Hepatocyte (in vitro differentiated cells): ENCODE results near the gene TANC1. TPM values are rescaled to one million over a fixed set of nuclear protein-coding genes. Genes with fewer than 3 reads are reported as not detected.

ENCODE experiments used
- DNase-seq: peaks from one replicate; pipeline ENCODE4 v3.0.0-alpha.2; 2016; ENCODE audit warnings: low spot score
- H2AFZ ChIP-seq: fragments of 200-600 bp; sonication (generic); 2 replicates; pipeline ENCODE4 v1.6.0; 2016; ENCODE audit warnings: antibody characterized with exemption, mild to moderate bottlenecking
- H3K27ac ChIP-seq: fragments of 200-600 bp; sonication (generic); 2 replicates; pipeline ENCODE4 v1.5.1; 2016; ENCODE audit warnings: mild to moderate bottlenecking
- H3K27me3 ChIP-seq: fragments of 200-600 bp; sonication (generic); 2 replicates; pipeline ENCODE4 v1.6.1; 2016
- H3K36me3 ChIP-seq: fragments of 200-600 bp; sonication (generic); replicated peaks from 2 replicates; pipeline ENCODE4 v1.5.1; 2016; ENCODE audit warnings: low read depth; ENCODE audit not compliant: insufficient read depth
- H3K4me1 ChIP-seq: fragments of 200-600 bp; sonication (generic); 2 replicates; pipeline ENCODE4 v1.5.1; 2016; ENCODE audit warnings: mild to moderate bottlenecking, moderate library complexity; ENCODE audit not compliant: insufficient read depth
- H3K4me2 ChIP-seq: fragments of 200-600 bp; sonication (generic); 2 replicates; pipeline ENCODE4 v1.6.0; 2016
- H3K4me3 ChIP-seq: fragments of 200-600 bp; sonication (generic); 2 replicates; pipeline ENCODE4 v1.5.1; 2016; ENCODE audit warnings: mild to moderate bottlenecking
- H3K79me2 ChIP-seq: fragments of 200-600 bp; sonication (generic); 2 replicates; pipeline ENCODE4 v1.6.0; 2017; ENCODE audit warnings: mild to moderate bottlenecking
- H3K9me2 ChIP-seq: fragments of 200-600 bp; sonication (generic); replicated peaks from 2 replicates; pipeline ENCODE4 v1.6.0; 2017; ENCODE audit warnings: mild to moderate bottlenecking; ENCODE audit not compliant: insufficient read depth
- H3K9me3 ChIP-seq: fragments of 200-600 bp; sonication (generic); 2 replicates; pipeline ENCODE4 v1.5.1; 2016; ENCODE audit warnings: low read depth, mild to moderate bottlenecking
- H4K20me1 ChIP-seq: fragments of 200-600 bp; sonication (generic); 2 replicates; pipeline ENCODE4 v1.6.0; 2016; ENCODE audit warnings: mild to moderate bottlenecking; ENCODE audit not compliant: insufficient read depth, poor library complexity, severe bottlenecking
- CTCF ChIP-seq: fragments of 200-600 bp; sonication (generic); IDR thresholded peaks from 2 replicates; pipeline ENCODE4 v1.5.1; 2016; ENCODE audit warnings: antibody characterized with exemption, mild to moderate bottlenecking; ENCODE audit not compliant: poor library complexity
- EZH2 ChIP-seq: fragments of 200-600 bp; sonication (generic); IDR thresholded peaks from 2 replicates; pipeline ENCODE4 v1.6.1; 2016; ENCODE audit warnings: antibody characterized with exemption, mild to moderate bottlenecking, borderline replicate concordance
- EZH2phosphoT487 ChIP-seq: fragments of 200-600 bp; sonication (generic); IDR thresholded peaks from one replicate; pipeline ENCODE4 v1.6.1; 2018; ENCODE audit warnings: antibody characterized with exemption, mild to moderate bottlenecking, low read depth, moderate library complexity; ENCODE audit not compliant: unreplicated experiment, severe bottlenecking
- WGBS: methylation state at CpG from one replicate; pipeline ENCODE4 v1.1.6; 2016; ENCODE audit warnings: low lambda C conversion rate; ENCODE audit errors: missing lambda C conversion rate; 5-methylcytosine and 5-hydroxymethylcytosine counted together
- polyA plus RNA-seq: library from polyadenylated mRNA; unstranded; fragments of >200 nt; fragmentation: Nextera tagmentation; extraction: Ambion mirVana; gene quantifications from 2 replicates; pipeline ENCODE4 v1.2.1, GENCODE V29; 2016
- total RNA-seq: library from RNA; depleted of rRNA; stranded (reverse); fragments of >200 nt; gene quantifications from 2 replicates; pipeline ENCODE4 v1.2.3, GENCODE V29; 2014

Gene TANC1
- total and polyA plus RNA-seq, 2 experiments from 2014 or later = 8.3 to 18.5 TPM

- DNase-seq = no peak
- H3K9me3 ChIP-seq = no peaks in the 10 kb centered on the region
- TF ChIP-seq CTCF (no peak), EZH2 (no peak)
- H3K4me1 ChIP-seq = no peaks in the 10 kb centered on the region
- H3K27ac ChIP-seq = no peak overlapping the region
- H3K9me2 ChIP-seq = no peaks in the 10 kb centered on the region
- no peaks in the 10 kb centered on the region for H3K27me3 ChIP-seq
- no peak overlapping the region for H2AFZ ChIP-seq
- no peak overlapping the region for H3K4me3 ChIP-seq
- H3K36me3 ChIP-seq = no peaks in the 10 kb centered on the region
- H3K79me2 ChIP-seq = no peaks in the 10 kb centered on the region
- no peaks in the 10 kb centered on the region for H4K20me1 ChIP-seq
- H3K4me2 ChIP-seq = no peak overlapping the region
Observed at GRCh38 chr2:159226608-159227385, 258.4 kb downstream of the TANC1 start.

GRCh38 chr2:159227467-159227866 is 259.0 kb downstream of the TANC1 start:
- no peaks in the 10 kb centered on the region for H3K36me3 ChIP-seq
- DNase-seq = no peak
- 67% methylated on average over 3 of the region's 3 CpGs for WGBS
- H3K4me3 ChIP-seq = no peak overlapping the region
- H3K9me3 ChIP-seq = no peaks in the 10 kb centered on the region
- no peaks in the 10 kb centered on the region for H3K4me1 ChIP-seq
- H3K27ac ChIP-seq = no peak overlapping the region
- no peaks in the 10 kb centered on the region for H4K20me1 ChIP-seq
- no peaks in the 10 kb centered on the region for H3K27me3 ChIP-seq
- H3K9me2 ChIP-seq = no peaks in the 10 kb centered on the region
- no peak for TF ChIP-seq EZH2phosphoT487
- no peak for TF ChIP-seq EZH2
- TF ChIP-seq CTCF = no peak
- H3K4me2 ChIP-seq = no peak overlapping the region
- no peaks in the 10 kb centered on the region for H3K79me2 ChIP-seq
- H2AFZ ChIP-seq = no peak overlapping the region

GRCh38 chr2:159228081-159228581 is 259.7 kb downstream of the TANC1 start:
- WGBS = 87% methylated on average over 14 of the region's 14 CpGs
- H2AFZ ChIP-seq = no peak overlapping the region
- no peak overlapping the region for H3K4me2 ChIP-seq
- H3K9me3 ChIP-seq = no peaks in the 10 kb centered on the region
- H3K9me2 ChIP-seq = no peaks in the 10 kb centered on the region
- no peaks in the 10 kb centered on the region for H3K79me2 ChIP-seq
- no peaks in the 10 kb centered on the region for H4K20me1 ChIP-seq
- no peaks in the 10 kb centered on the region for H3K27me3 ChIP-seq
- H3K27ac ChIP-seq = no peak overlapping the region
- H3K4me3 ChIP-seq = no peak overlapping the region
- DNase-seq = no peak
- no peaks in the 10 kb centered on the region for H3K36me3 ChIP-seq
- TF ChIP-seq CTCF (no peak), EZH2phosphoT487 (no peak)
- no peaks in the 10 kb centered on the region for H3K4me1 ChIP-seq
